NCI-H128 (cell line): ENCODE results near the gene SPDYE2B.
A peak's percentile ranks its signal among the peaks of the same experiment; 100 is the strongest.
"Not testable (repeated sequence)": the region's sequence is repeated elsewhere in the genome, so short reads cannot be mapped to it uniquely, and the experiment has no call there.

ENCODE experiments used
- DNase-seq: peaks from one replicate; lab custom pipeline; 2025; ENCODE audit not compliant: unreplicated experiment; lab: John Stamatoyannopoulos, UW

Gene SPDYE2B

DNA sequence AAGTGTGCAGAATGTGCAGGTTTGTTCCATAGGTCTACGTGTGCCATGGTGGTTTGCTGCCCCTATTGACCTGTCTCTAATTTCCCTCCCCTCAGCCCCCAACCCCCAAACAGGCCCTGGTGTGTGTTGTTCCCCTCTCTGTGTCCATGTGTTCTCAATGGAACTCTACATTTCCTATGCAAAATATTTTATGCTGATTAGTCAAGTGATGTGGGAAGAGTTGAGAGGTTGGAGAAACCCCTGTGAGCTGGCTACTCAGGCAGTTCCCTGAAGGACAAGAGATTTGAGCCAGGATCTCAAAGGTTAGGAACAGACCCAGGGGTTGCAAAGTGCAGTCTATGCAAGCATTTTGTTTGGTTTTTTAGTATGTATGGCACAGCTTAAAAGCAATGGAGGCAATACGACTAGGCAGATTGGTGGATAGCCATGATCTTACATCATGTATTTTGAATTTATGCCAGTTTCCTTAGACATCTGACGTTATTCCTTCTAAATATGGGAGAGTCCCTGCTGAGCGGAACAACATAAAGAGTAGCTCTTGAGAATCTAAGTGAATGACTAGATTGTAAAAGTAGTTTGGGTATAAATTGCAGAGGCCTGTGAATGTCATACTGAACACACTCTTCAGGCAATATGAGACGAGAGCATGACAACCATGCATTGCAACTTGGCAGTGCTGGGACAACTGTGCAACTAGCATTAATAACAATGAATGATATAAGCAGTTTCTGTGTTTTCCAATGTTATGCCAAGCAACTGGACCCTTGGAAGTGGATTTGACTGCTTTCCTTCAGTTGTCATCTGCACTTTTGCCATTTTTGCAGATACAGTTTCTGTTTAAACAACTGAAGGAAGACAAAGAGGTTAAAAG lies 47.8 kb downstream of the SPDYE2B start:
- peak; percentile 6 for DNase-seq

DNA sequence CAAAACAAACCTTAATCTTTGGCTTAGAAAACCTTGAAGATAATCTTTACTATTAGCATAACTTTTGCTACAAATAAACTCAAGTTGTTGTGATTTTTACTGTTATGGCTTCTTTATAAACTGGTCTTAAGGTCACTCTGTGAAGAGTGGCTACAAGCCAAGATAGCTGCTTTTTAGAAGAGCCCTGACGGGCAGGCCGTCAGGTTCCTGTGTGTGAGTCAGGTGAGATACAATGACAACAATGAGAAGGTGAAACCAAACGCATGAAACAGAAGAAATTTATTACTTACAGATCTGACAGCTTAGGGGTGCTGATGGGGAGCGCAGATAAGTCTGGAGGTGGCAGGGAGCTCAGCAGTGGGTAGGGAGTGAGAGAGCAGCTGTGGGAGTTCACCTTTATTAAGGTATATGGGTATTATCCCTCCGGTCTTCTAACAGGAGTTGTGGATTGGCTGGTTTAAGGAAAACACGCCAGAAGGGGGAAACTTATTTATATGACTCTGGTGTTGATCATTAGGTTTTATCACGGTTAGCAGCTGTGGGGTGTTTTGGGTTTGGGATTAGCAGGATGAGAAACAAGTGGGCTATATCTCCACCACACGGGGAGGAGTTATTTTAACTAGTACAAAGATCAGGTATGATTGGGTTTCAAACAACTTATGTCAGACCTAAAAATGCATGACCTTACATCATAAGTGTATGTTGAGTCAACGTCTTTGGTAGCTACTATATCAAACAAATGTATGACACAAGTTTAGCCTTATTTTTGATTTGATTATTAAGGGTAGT lies 49.0 kb downstream of the SPDYE2B start:
- not testable (repeated sequence) for DNase-seq
